HG02943 (cell line): Measurements from ENCODE around the gene KMT2A.
"Not testable (repeated sequence)": the region's sequence is repeated elsewhere in the genome, so short reads cannot be mapped to it uniquely, and the experiment has no call there.

Experiments used
- ATAC-seq: cut with Tn5 transposase; IDR thresholded peaks from one replicate; pipeline ENCODE4 v1.9.1; 2021; ENCODE audit warnings: mild to moderate bottlenecking, low read depth, moderate library complexity; ENCODE audit not compliant: unreplicated experiment

KMT2A gene

GRCh38 chr11:118531597-118532084 is 95.3 kb downstream of the KMT2A start:
- ATAC-seq = no peak

- no peak for ATAC-seq
Observed at GRCh38 chr11:118532091-118532490, 95.8 kb downstream of the KMT2A start.

GRCh38 chr11:118532852-118533768 is 96.8 kb downstream of the KMT2A start:
- no peak for ATAC-seq

- ATAC-seq = no peak
Observed at GRCh38 chr11:118533769-118534729, 97.8 kb downstream of the KMT2A start.

GRCh38 chr11:118535261-118535660 is 99.0 kb downstream of the KMT2A start:
- no peak for ATAC-seq

- no peak for ATAC-seq
Observed at GRCh38 chr11:118536726-118537125, 100.4 kb downstream of the KMT2A start.

GRCh38 chr11:118537409-118537980 is 101.2 kb downstream of the KMT2A start:
- ATAC-seq = no peak

GRCh38 chr11:118544010-118544646 is 107.8 kb downstream of the KMT2A start:
- ATAC-seq = no peak

- ATAC-seq = no peak
Observed at GRCh38 chr11:118544647-118545010, 108.3 kb downstream of the KMT2A start.

- no peak for ATAC-seq
Observed at GRCh38 chr11:118545533-118545932, 109.2 kb downstream of the KMT2A start.

GRCh38 chr11:118547132-118547531 is 110.8 kb downstream of the KMT2A start:
- no peak for ATAC-seq

GRCh38 chr11:118552341-118552740 is 116.0 kb downstream of the KMT2A start:
- ATAC-seq = no peak

GRCh38 chr11:118560806-118561205 is 124.5 kb downstream of the KMT2A start:
- no peak for ATAC-seq

GRCh38 chr11:118565051-118565450 is 128.8 kb downstream of the KMT2A start:
- ATAC-seq = no peak

- no peak for ATAC-seq
Observed at GRCh38 chr11:118569670-118570069, 133.4 kb downstream of the KMT2A start.

- ATAC-seq = no peak
Observed at GRCh38 chr11:118570787-118571186, 134.5 kb downstream of the KMT2A start.

- ATAC-seq = not testable (repeated sequence)
Observed at GRCh38 chr11:118571701-118572060, 135.4 kb downstream of the KMT2A start.

GRCh38 chr11:118572061-118572980 is 136.0 kb downstream of the KMT2A start, which contains the start of gene ARCN1:
Gene ARCN1, plus strand, starts transcription at chr11:118572409. Its CDS starts 139 bp downstream, at chr11:118572548.
- ATAC-seq = peak; percentile 63

GRCh38 chr11:118572981-118573550 is 136.8 kb downstream of the KMT2A start:
- peak; percentile 33 for ATAC-seq
